AG08396 (cell line): ENCODE data around the gene OLIG3.

Experiments
- DNase-seq: peaks from one replicate; pipeline ENCODE4 v3.0.0; 2012; ENCODE audit warnings: low spot score, mixed read lengths

OLIG3 gene

DNA sequence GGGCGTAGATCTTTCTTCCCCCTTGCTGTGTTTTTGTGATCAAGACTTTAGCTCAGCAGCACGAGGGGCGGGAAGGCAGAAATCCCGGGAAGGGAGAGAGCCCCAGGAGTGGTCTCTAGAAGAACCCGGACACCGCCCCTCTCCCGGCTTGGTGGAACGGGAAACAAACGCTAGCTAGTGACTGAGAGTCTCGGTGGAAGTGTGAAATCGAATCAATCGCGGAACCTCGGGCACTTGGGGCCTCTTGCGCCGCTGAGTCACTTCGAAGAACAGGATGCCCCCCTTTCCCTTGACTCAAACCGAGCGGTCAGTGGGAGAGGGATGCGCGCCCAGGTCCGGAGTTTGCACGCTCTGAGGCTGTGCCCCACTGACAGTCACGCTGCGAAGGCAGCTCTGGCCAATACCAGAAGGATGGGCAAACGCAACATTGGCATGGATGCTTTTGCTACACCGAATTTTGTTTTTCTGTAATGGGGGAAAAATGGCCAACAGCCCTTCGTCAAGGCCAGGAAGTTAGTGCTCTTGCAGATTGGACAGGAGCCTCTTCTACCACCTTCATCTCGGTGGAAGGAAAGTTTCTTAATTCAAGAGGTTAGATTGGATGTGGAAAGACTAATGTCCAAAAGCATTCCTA lies 1.6 kb upstream of the OLIG3 start:
- no peak for DNase-seq

DNA sequence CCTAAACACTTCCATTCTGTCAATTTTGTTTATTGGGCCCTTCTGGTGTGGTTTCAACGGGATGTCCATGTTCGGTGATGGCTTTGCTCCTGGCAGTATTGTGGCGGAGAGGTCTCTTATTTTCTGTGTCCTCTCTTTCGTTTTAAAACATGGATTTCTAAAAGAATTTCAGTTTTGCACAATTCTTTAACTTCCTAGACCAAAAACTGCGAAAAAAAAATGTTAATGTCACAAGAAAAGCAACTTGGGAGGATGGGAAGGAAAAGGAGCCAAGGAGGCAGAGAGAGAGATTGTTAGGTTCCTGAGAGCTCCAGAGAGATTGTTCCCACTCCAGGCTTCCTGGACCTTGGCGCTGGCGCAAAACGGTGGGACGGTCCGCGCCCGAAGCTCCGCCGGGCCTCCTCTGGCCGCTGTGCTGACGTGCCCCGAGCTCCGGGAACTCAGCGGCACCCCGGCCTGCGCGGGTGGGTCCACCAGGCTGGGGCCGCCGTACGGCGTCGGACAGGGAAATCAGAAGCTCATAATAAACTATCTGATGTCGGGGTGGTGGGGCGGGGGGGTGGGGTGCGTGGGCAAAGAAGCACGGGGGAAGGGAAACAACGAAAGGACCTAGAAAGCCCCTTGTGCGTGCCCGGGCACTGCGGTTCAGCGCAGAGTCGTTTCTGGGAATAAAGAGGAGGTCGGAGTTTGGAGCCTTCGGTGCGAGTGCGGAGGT lies 951 bp upstream of the OLIG3 start:
- DNase-seq = peak; percentile 15

- no peak for DNase-seq
These were observed 766 bp downstream of the OLIG3 start for GRCh38 chr6:137493218-137494038.

DNA sequence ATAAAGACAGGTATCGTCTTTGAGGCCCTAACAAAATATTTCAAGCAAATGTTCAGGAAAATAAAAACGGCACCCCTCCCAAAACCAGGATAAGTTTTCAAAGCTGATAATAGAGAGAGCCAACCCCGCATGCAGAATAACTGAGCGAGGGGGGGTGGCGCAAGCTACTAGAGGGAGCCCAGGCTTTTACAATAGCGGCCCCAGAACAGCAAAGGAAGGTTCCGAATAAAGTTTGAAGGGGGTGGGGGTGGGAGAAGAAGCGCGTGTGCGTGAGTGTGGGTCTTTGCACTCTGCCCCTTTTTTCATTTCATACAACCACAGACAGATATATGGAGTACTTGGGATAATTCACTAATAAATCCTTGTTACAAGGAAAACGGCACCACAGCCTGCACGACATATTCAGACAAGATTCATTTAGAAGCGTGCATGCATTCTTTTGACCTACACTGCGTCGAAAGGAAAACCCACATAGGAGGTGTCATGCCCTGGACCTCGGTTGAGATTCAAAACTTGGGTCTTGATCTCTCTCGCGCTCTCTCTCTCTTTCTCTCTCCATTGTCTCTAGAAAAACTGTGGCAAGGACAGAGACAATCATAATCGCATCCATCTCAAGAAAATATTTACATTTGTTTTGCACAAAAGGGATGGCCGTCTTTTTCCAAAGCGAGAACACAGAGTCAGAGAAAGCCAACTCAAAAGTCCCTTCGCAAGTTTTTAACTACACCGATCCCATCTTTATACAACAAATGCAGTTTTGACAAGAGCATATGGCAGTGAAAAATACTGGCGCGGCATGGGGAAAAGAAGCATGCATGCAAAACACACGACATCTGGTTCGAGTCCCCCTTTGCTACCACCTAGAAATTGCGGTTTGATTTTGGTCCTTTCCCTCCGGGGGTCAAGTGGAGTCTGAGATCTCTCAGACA lies 1.6 kb downstream of the OLIG3 start:
- no peak for DNase-seq

DNA sequence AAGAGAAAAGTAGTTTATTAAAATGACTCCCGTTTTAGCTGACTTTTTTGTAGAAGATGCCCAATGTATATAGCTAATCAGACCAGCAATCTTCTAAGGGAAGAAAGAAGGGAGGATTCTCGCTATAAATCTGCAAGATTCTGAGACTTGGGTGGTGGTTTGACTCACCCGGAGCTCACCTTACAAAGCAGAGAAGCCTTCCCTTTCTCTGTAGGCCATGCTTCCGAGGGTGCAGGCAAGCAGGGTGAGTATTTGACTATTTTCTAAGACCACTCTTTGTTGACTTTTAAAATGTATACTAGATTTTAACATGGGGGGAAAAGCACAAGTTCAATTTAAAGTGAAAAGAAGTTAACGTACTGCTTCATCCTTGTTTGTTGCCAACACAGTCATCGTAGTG lies 2.7 kb downstream of the OLIG3 start:
- no peak for DNase-seq

DNA sequence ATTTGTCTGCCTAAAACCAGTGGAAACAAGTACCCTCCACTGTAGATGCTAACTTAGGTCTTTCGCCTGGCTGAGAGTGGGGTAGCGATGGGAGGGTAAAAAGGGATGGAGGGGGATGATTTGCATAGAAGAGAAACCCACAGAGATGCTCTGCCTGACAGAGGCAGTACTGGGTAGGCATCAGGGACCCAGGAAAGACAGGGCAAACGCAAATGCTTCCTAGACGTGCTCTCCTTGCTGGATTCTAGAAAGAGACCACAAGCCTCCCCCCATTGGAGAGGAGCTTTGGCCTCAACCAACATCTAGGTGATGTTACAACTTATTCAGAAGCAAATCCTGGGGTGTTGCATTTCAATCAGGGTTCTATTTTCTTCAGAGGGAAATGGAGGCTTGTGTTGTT lies 3.2 kb downstream of the OLIG3 start:
- no peak for DNase-seq

- DNase-seq = no peak
These were observed 3.9 kb downstream of the OLIG3 start for GRCh38 chr6:137490006-137490905.

DNA sequence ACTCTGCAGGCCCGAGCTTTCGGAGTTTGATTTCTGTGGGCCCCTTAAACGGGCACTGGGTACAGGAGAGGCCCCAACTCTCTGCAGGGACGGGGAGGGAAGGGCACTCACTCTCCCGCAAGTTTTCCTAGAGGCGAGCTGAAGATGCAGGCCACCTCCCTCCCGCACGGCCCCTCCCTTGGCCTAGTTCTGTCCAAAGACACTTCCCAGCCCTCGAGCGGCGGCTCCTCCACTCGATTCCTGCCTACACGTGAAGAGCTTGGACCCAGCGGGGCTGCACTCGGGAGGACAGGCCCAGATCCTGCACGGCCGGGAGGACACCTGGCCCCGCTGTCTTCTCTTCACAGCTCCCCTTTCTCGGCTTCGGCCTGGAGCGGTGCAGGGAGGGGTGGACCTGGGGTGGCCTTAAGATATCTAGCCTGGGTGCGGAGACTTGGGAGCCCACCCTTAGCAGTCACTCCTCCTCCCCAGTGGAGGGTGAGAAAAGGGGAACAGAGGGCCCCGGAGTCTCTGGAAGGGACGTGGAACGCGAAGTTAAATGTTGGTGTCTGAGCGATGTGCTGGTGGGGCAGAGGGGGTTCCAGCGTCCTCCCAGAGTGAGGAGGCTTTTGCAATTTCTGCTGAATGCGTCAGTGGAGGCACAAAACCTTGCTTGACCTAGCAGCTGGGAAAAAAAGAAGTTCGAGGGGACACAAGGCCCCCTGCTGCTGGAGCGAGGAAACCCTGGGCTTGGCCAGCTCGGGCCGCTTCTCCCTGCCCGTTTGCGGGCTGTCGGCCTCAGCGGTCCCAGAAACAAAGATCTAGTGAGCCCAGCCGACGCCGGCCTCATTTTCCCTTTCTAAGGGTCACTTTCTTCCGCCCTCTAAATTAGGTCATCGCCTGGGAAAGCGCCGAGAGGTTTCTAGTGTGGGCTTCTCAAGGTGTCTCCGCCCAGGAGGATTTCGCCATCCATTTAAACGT lies 4.9 kb downstream of the OLIG3 start:
- DNase-seq = no peak

- DNase-seq = no peak
These were observed 5.8 kb downstream of the OLIG3 start for GRCh38 chr6:137488150-137489045.

- DNase-seq = no peak
These were observed 6.4 kb downstream of the OLIG3 start for GRCh38 chr6:137487869-137488149.

GRCh38 chr6:137487181-137487868 lies 6.9 kb downstream of the OLIG3 start:
- no peak for DNase-seq

DNA sequence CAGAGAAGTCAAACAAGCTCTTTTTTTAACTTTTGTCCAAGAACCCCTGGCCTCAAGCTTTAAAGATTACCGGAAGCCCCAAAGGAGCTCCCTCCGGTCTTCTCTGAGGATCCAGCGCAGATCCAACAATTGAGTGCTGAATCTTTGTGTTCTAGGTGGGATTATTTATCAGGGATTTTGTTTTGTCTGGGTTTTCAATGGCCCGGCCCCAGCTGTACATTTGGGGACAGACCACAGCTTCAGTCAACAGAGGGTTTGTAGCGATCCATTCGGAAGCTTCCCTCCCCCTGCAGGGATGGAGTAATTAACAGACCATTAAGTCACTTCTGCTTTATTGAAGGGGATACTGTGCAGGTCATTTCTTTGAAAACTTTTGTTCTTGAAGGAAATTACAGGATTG lies 7.8 kb downstream of the OLIG3 start:
- no peak for DNase-seq

DNA sequence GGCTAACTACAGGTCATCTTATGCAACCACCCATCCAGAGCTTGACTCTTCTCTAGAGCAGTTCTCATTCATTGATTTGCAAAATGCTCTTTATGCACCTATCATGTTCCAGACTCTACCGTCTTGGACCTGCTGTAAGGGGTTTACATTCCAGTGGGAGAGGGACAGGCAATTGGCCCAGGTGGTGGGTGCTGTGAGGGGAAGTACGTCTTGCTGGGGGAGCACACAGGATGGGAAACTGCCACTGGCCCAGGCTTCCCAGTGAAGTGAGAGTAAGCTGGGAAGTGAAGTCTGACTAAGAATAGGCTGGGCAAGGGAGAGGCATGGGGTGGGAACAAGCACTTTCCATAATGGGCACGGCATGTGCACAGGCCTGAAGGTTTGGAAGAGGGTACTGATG lies 13.8 kb downstream of the OLIG3 start:
- no peak for DNase-seq

- no peak for DNase-seq
These were observed 19.1 kb downstream of the OLIG3 start for GRCh38 chr6:137475103-137475502.

- DNase-seq = no peak
These were observed 20.6 kb downstream of the OLIG3 start for GRCh38 chr6:137473598-137473997.

DNA sequence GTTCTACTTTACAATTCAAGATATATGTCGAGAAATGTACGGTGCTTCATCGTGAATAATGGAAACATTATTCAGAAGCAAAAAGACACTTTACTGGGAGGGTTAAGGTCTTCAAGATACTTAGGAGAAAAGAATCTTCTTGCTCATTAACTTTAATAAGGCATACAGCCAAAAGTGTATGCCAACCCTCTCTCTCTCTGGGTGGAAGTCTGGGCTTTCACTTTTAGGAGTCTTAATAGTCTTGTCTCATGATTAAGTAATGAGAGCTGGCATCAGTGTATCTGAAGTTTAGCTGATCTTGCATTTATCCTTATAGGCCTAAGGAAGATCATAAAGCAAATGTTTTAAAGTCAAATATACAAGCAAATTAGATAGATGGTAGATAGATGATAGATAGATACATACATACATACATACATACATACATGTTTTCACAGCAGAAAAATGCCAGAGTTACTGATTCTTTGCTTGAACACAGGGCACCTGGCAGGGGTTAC lies 21.5 kb downstream of the OLIG3 start:
- DNase-seq = no peak

DNA sequence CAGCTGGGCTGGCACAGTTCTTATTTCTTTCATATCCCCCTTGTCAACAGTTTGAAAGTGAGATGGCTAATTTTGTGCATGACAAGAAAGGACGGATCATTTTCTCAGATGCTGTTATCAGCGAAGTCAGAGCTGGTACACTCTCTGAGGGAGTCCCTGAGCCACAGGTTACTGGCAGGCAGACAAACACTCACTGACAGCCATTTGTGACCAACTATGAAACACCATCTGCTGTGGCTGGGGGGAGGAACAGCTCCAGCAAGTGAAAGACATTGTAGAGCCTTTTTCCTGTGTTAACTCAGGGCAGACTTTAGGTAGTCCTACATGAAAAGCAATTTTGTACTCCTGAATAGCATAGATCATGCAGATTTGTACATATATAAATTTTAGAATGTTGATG lies 22.2 kb downstream of the OLIG3 start:
- no peak for DNase-seq

- DNase-seq = no peak
These were observed 22.7 kb downstream of the OLIG3 start for GRCh38 chr6:137471497-137471896.
